Measurements from ENCODE around the gene SLFN11.

DNA sequence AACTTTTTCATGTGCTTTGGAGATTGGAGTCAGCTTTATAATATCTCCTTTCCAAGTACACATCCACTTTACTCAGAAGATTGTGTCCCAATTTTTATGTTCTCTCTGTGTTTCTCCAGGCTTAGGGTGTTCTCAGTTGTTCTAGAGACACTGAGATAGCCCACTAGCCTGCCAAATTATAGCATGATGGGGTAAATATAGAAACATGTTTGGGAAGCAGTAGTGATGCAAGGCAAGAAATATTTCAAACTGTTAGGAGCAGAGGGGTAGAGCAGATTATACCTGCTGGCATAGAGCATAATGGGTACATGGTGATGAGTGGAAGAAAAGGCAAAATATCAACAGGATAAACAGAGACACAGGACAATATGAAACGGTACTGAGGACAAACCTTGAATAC, 12.4 kb downstream of the SLFN11 start:
- TF ChIP-seq, protein P1, sequence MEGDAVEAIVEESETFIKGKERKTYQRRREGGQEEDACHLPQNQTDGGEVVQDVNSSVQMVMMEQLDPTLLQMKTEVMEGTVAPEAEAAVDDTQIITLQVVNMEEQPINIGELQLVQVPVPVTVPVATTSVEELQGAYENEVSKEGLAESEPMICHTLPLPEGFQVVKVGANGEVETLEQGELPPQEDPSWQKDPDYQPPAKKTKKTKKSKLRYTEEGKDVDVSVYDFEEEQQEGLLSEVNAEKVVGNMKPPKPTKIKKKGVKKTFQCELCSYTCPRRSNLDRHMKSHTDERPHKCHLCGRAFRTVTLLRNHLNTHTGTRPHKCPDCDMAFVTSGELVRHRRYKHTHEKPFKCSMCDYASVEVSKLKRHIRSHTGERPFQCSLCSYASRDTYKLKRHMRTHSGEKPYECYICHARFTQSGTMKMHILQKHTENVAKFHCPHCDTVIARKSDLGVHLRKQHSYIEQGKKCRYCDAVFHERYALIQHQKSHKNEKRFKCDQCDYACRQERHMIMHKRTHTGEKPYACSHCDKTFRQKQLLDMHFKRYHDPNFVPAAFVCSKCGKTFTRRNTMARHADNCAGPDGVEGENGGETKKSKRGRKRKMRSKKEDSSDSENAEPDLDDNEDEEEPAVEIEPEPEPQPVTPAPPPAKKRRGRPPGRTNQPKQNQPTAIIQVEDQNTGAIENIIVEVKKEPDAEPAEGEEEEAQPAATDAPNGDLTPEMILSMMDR (IDR thresholded peaks at IDR 0.05) = no peak
- TF ChIP-seq POLR2AphosphoS5 (IDR thresholded peaks at IDR 0.05) (no peak), POLR2A (IDR thresholded peaks at IDR 0.05) (no peak)
